ENCODE measurements around the gene EXOC3L1. TPM values are rescaled to one million over a fixed set of nuclear protein-coding genes. Genes with fewer than 3 reads are reported as not detected.

EXOC3L1 gene
- total and polyA plus RNA-seq, 2 of the 13 experiments (the other 11 are each of a cell fraction or from before 2014, with no cell fraction given): 0.12 TPM; not detected in 1

DNA sequence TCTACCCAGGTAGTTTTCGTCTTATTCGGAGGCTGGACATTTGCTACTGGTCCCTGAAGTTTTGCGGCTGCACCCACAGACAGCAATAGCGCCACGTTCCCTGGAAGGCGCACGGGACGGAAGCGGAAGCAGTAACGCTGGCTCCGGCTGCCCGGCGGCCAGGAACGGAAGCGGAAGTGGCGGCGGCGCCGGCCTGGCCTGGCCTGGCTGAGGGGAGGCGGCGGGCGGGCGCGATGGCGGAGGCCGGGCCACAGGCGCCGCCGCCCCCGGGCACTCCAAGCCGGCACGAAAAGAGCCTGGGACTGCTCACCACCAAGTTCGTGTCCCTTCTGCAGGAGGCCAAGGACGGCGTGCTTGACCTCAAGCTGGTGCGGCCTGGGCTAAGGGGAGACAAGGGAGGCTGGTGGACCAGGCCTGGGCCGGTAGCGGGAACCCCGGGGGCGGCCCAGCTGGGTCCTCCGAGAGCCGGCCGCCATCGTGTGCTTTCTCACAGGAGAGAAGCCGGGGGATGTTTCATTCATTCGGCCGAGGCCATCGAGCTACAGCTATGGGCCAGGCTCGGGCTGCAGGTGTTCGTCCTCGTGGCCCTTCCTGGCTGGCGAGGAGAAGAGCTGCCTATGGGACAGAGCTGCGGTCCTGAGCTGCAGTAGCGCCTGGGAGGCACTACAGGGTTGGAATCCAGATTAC, 2.2 kb upstream of the EXOC3L1 start, which contains the start of gene E2F4 (continued):
- peak; percentile 97 for TF ChIP-seq ZNF574 (CRISPR knock-in tag; IDR thresholded peaks at IDR 0.05)
- no peak; the same call in 1 of the 2 replicates for TF ChIP-seq BRF2 (CRISPR knock-in tag; IDR thresholded peaks at IDR 0.05)
- peak; percentile 57; the same call in 1 of the 2 replicates for TF ChIP-seq ZNF367 (CRISPR knock-in tag; IDR thresholded peaks at IDR 0.05; ENCODE audit: borderline replicate concordance)
- TF ChIP-seq ZFYVE20 (CRISPR knock-in tag; IDR thresholded peaks at IDR 0.05; ENCODE audit: borderline replicate concordance, low read depth): no peak
- no peak for TF ChIP-seq DPF2 (CRISPR knock-in tag; IDR thresholded peaks at IDR 0.05; ENCODE audit: borderline replicate concordance, low read depth)
- TF ChIP-seq NKX3-1 (CRISPR knock-in tag; IDR thresholded peaks at IDR 0.05): peak; percentile 71; the same call in 1 of the 2 replicates
- TF ChIP-seq, protein P1, sequence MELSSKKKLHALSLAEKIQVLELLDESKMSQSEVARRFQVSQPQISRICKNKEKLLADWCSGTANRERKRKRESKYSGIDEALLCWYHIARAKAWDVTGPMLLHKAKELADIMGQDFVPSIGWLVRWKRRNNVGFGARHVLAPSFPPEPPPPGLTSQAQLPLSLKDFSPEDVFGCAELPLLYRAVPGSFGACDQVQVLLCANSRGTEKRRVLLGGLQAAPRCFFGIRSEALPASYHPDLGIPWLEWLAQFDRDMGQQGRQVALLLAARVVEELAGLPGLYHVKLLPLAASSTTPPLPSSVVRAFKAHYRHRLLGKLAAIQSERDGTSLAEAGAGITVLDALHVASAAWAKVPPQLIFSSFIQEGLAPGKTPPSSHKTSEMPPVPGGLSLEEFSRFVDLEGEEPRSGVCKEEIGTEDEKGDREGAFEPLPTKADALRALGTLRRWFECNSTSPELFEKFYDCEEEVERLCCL (CRISPR knock-in tag; IDR thresholded peaks at IDR 0.05; ENCODE audit: borderline replicate concordance): no peak
- TF ChIP-seq, protein P2, sequence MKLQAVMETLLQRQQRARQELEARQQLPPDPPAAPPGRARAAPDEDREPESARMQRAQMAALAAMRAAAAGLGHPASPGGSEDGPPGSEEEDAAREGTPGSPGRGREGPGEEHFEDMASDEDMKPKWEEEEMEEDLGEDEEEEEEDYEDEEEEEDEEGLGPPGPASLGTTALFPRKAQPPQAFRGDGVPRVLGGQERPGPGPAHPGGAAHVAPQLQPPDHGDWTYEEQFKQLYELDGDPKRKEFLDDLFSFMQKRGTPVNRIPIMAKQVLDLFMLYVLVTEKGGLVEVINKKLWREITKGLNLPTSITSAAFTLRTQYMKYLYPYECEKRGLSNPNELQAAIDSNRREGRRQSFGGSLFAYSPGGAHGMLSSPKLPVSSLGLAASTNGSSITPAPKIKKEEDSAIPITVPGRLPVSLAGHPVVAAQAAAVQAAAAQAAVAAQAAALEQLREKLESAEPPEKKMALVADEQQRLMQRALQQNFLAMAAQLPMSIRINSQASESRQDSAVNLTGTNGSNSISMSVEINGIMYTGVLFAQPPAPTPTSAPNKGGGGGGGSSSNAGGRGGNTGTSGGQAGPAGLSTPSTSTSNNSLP (IDR thresholded peaks at IDR 0.05; ENCODE audit: low read depth, low read length): no peak
- TF ChIP-seq, protein P3, sequence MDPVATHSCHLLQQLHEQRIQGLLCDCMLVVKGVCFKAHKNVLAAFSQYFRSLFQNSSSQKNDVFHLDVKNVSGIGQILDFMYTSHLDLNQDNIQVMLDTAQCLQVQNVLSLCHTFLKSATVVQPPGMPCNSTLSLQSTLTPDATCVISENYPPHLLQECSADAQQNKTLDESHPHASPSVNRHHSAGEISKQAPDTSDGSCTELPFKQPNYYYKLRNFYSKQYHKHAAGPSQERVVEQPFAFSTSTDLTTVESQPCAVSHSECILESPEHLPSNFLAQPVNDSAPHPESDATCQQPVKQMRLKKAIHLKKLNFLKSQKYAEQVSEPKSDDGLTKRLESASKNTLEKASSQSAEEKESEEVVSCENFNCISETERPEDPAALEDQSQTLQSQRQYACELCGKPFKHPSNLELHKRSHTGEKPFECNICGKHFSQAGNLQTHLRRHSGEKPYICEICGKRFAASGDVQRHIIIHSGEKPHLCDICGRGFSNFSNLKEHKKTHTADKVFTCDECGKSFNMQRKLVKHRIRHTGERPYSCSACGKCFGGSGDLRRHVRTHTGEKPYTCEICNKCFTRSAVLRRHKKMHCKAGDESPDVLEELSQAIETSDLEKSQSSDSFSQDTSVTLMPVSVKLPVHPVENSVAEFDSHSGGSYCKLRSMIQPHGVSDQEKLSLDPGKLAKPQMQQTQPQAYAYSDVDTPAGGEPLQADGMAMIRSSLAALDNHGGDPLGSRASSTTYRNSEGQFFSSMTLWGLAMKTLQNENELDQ (CRISPR knock-in tag; IDR thresholded peaks at IDR 0.05; ENCODE audit: borderline replicate concordance): no peak
- TF ChIP-seq ZNF691 (CRISPR knock-in tag; IDR thresholded peaks at IDR 0.05; ENCODE audit: borderline replicate concordance, low read depth): no peak; the same call in 1 of the 2 replicates
- no peak for TF ChIP-seq HMGA1 (CRISPR knock-in tag; conservative IDR thresholded peaks at IDR 0.05)
- TF ChIP-seq FOXA3 (CRISPR knock-in tag; IDR thresholded peaks at IDR 0.05): peak; percentile 72
- TF ChIP-seq MTA3 (CRISPR knock-in tag; IDR thresholded peaks at IDR 0.05): no peak
- TF ChIP-seq NR2C2 (CRISPR knock-in tag; IDR thresholded peaks at IDR 0.05; ENCODE audit: borderline replicate concordance): peak; percentile 94
- no peak for TF ChIP-seq NR3C1 (CRISPR knock-in tag; IDR thresholded peaks at IDR 0.05)
- no peak for TF ChIP-seq RBM22 (optimal IDR thresholded peaks at IDR 0.05; ENCODE audit: low read length)
- TF ChIP-seq CBX2 (IDR thresholded peaks at IDR 0.05; ENCODE audit: low read depth, low read length): no peak
- TF ChIP-seq CBX2 (CRISPR knock-in tag; IDR thresholded peaks at IDR 0.05; ENCODE audit: low read depth): no peak
- no peak for TF ChIP-seq RCOR2 (CRISPR knock-in tag; IDR thresholded peaks at IDR 0.05)

Measured in HepG2 (cell line).